Upper lobe of right lung (tissue), 1 donor: ENCODE data around the gene BABAM2. TPM values are rescaled to one million over a fixed set of nuclear protein-coding genes. Genes with fewer than 3 reads are reported as not detected.

ENCODE experiments used
- ATAC-seq: fragments of 200-7000 bp; cut with Tn5 transposase; one replicate; pipeline ENCODE4 v1.9.1; 2020; ENCODE audit warnings: mild to moderate bottlenecking, moderate library complexity
- DNase-seq: peaks from one replicate; pipeline ENCODE4 v3.0.0-alpha.2; 2020
- H3K27ac ChIP-seq: fragments of 200-600 bp; one replicate; pipeline ENCODE4 v1.8.0; 2022
- H3K27me3 ChIP-seq: fragments of 200-600 bp; one replicate; pipeline ENCODE4 v1.8.0; 2022; ENCODE audit warnings: mild to moderate bottlenecking
- H3K36me3 ChIP-seq: fragments of 200-600 bp; one replicate; pipeline ENCODE4 v1.8.0; 2022
- H3K4me1 ChIP-seq: fragments of 200-600 bp; one replicate; pipeline ENCODE4 v1.8.0; 2022
- H3K4me3 ChIP-seq: fragments of 200-600 bp; one replicate; pipeline ENCODE4 v1.8.0; 2022; ENCODE audit warnings: mild to moderate bottlenecking
- H3K9me3 ChIP-seq: fragments of 200-600 bp; one replicate; pipeline ENCODE4 v1.8.0; 2022
- CTCF ChIP-seq: fragments of 200-600 bp; IDR thresholded peaks from one replicate; pipeline ENCODE4 v1.8.0; 2022; ENCODE audit warnings: antibody characterized with exemption
- intact Hi-C: fragments of 100-400 bp; cut with DNase I; formaldehyde crosslinking; loops from one replicate; pipeline ENCODE4 v1.11.0; 2022
- total RNA-seq: library from RNA; stranded (reverse); fragmentation: NEBNext Ultra II Directional; extraction: Animal tissue kit (Norgen Biotek cat#: 25700); gene quantifications from one replicate; pipeline ENCODE4 v1.2.1, GENCODE V29; 2021
- donor health status: DM: no; HTN: yes; CAD: no; lungs with severe emphysema.

BABAM2 gene
- total RNA-seq, 1 donor from 2014 or later: 36.2 TPM

- TF ChIP-seq CTCF: no peak
- H3K36me3 ChIP-seq: no peaks in the 10 kb centered on the region
- ATAC-seq (peak; percentile 98), DNase-seq (no peak)
- H3K4me1 ChIP-seq: peaks cover 27% of the 10 kb centered on the region
- no peaks in the 10 kb centered on the region for H3K27me3 ChIP-seq
- H3K27ac ChIP-seq: no peak overlapping the region
- no peak overlapping the region for H3K4me3 ChIP-seq
- intact Hi-C loops: no loop called here
- no peaks in the 10 kb centered on the region for H3K9me3 ChIP-seq
Measured at GRCh38 chr2:28134262-28134812, 243.8 kb downstream of the BABAM2 start.

DNA sequence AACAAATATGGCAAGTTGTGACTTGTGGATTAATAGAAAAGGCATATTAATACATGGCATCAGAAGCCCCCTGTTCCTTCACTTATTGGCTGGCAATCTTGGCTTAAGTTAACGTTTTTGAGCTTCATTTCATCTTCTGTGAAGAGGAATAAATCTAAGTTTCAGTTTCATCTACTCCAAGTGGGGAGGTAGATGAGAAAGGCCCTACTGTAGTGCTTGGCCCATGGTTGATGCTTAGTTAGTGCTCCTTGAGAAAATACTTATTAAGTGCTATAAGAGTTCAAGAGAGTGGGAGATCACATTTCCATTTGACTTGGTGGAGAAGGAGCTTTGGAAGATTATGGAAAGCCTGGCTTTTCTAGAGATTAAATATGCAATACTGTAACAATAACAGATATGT lies 244.3 kb downstream of the BABAM2 start:
- no peak overlapping the region for H3K27ac ChIP-seq
- no peak for ATAC-seq

DNA sequence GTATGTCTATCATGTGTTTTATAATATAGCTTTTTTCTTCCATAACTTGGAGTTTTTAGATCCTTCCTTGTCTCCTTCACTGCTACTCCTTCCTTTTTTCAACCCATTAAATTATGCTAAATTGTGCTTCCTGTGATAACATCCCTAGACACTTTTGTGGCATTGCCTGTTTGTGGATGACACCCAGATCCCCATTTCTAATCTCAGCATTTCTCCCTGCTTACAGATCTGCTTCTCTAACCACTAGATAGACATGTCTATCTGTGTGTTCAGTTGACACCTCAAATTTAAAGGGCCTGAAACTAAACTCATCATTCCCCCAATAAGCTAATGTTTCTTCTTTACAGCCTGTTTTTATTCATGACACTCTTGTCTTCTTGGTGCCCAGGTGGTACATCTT lies 244.8 kb downstream of the BABAM2 start:
- no peaks in the 10 kb centered on the region for H3K27me3 ChIP-seq
- H3K4me1 ChIP-seq: peaks cover 27% of the 10 kb centered on the region
- no peak overlapping the region for H3K4me3 ChIP-seq
- H3K27ac ChIP-seq: no peak overlapping the region
- ATAC-seq: no peak
- intact Hi-C loops: no loop called here
- TF ChIP-seq CTCF: no peak
- no peak for DNase-seq
- H3K36me3 ChIP-seq: no peaks in the 10 kb centered on the region
- H3K9me3 ChIP-seq: no peaks in the 10 kb centered on the region

More for the DNA sequence above, 244.3 kb downstream of the BABAM2 start:
- intact Hi-C loops: no loop called here
- peaks cover 27% of the 10 kb centered on the region for H3K4me1 ChIP-seq
- DNase-seq: no peak
- H3K9me3 ChIP-seq: no peaks in the 10 kb centered on the region
- no peak for TF ChIP-seq CTCF
- no peak overlapping the region for H3K4me3 ChIP-seq
- no peaks in the 10 kb centered on the region for H3K36me3 ChIP-seq
- H3K27me3 ChIP-seq: no peaks in the 10 kb centered on the region

GRCh38 chr2:28135799-28136198 lies 245.3 kb downstream of the BABAM2 start:
- DNase-seq: no peak
- H3K9me3 ChIP-seq: no peaks in the 10 kb centered on the region
- intact Hi-C loops: no loop called here
- H3K4me3 ChIP-seq: no peak overlapping the region
- no peak for TF ChIP-seq CTCF
- H3K27me3 ChIP-seq: no peaks in the 10 kb centered on the region
- no peaks in the 10 kb centered on the region for H3K36me3 ChIP-seq
- ATAC-seq: no peak
- H3K27ac ChIP-seq: no peak overlapping the region
- H3K4me1 ChIP-seq: peaks cover 27% of the 10 kb centered on the region

DNA sequence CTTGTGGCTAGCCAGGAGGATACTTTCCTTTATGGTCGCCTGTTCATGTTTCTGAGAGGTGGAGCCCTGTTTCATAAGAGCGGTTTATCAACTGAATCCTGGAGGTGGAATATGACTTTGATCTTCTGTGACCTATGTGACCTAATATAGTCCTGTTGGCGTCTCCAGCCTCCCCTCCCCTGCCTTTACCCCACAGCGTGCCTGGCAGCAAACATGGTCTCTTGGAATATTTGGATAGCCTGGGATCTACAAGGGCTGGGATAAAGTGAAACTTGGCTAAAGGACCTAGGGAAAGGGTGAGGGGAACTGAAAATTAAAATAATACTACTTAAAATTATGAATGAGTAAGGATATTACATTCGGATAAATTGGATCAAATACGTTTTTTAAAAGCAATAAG lies 246.0 kb downstream of the BABAM2 start:
- intact Hi-C loops: no loop called here
- TF ChIP-seq CTCF: no peak
- no peaks in the 10 kb centered on the region for H3K36me3 ChIP-seq
- H3K9me3 ChIP-seq: no peaks in the 10 kb centered on the region
- no peaks in the 10 kb centered on the region for H3K27me3 ChIP-seq
- H3K27ac ChIP-seq: no peak overlapping the region
- H3K4me3 ChIP-seq: no peak overlapping the region
- ATAC-seq: no peak
- H3K4me1 ChIP-seq: peaks cover 27% of the 10 kb centered on the region
- no peak for DNase-seq

GRCh38 chr2:28137221-28137620 lies 246.7 kb downstream of the BABAM2 start:
- Histone ChIP-seq H3K4me1 (peaks cover 27% of the 10 kb centered on the region), H3K36me3 (no peaks in the 10 kb centered on the region), H3K9me3 (no peaks in the 10 kb centered on the region), H3K27me3 (no peaks in the 10 kb centered on the region), H3K27ac (no peak overlapping the region), H3K4me3 (no peak overlapping the region)
- no peak for DNase-seq
- intact Hi-C loops: no loop called here
- no peak for ATAC-seq
- TF ChIP-seq CTCF: no peak
